HL-60 (cell line): ENCODE results near the gene TAF5.

Experiments used
- DNase-seq, 2 experiments: peaks; one replicate each; pipeline ENCODE4 v3.0.0-alpha.2; 2010 to 2020; ENCODE audit warnings: low read depth in 1 of 2, low spot score in 1 of 2
- H3K27ac ChIP-seq: fragments of 250-450 bp; sonication (Bioruptor Pico); replicated peaks from 2 replicates; pipeline ENCODE4 v1.5.1; 2020; ENCODE audit warnings: mild to moderate bottlenecking, moderate library complexity
- H3K27me3 ChIP-seq: fragments of 250-450 bp; sonication (Bioruptor Pico); 2 replicates; pipeline ENCODE4 v1.5.1; 2021; ENCODE audit warnings: mild to moderate bottlenecking, moderate library complexity; ENCODE audit not compliant: insufficient read depth, poor library complexity, severe bottlenecking
- H3K4me3 ChIP-seq: replicated peaks from 2 replicates; pipeline ENCODE4 v1.5.1; 2011; ENCODE audit warnings: mild to moderate bottlenecking, control low read depth, low read length; ENCODE audit not compliant: insufficient read depth
- CTCF ChIP-seq: IDR thresholded peaks from one replicate; pipeline ENCODE4 v1.5.1; 2011; ENCODE audit warnings: low read length, control low read depth, inconsistent platforms; ENCODE audit not compliant: insufficient read depth
- GABPA ChIP-seq: IDR thresholded peaks from 2 replicates; pipeline ENCODE4 v1.6.1; 2012; ENCODE audit warnings: low read depth
- POLR2AphosphoS5 ChIP-seq: IDR thresholded peaks from 2 replicates; pipeline ENCODE4 v1.6.1; 2012; ENCODE audit warnings: low read depth
- SPI1 ChIP-seq: IDR thresholded peaks from 2 replicates; pipeline ENCODE4 v1.6.1; 2012; ENCODE audit warnings: low read depth, mild to moderate bottlenecking, borderline replicate concordance
- TF ChIP-seq, protein P1 (sequence below): IDR thresholded peaks from 2 replicates; pipeline ENCODE4 v1.6.1; 2012; ENCODE audit warnings: low read depth; ENCODE audit not compliant: insufficient replicate concordance

Gene TAF5

GRCh38 chr10:103334567-103334966 is 33.2 kb upstream of the TAF5 start:
- Histone ChIP-seq H3K27me3 (no peaks in the 10 kb centered on the region), H3K27ac (no peak overlapping the region), H3K4me3 (no peak overlapping the region)
- no peak for DNase-seq
- no peak for TF ChIP-seq CTCF
- TF ChIP-seq SPI1, result no peak
- no peak for TF ChIP-seq POLR2AphosphoS5

DNA sequence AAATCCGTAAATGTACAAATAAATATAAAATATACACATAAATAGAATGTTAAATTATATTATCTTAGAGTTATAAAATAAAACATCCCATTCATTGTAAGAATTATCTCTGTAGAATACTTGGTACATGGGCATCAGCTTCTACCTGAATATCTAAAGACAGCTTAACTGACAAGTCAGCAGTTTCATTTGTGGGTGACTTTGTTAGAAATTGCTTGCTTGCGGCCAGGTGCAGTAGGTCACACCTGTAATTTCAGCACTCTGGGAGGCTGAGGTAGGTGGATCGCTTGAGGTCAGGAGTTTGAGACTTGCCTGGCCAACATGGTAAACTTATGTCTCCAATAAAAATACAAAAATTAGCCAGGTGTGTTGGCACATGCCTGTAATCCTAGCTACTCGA is 31.4 kb upstream of the TAF5 start:
- no peak for TF ChIP-seq POLR2AphosphoS5
- no peak for TF ChIP-seq GABPA
- TF ChIP-seq, protein P1, sequence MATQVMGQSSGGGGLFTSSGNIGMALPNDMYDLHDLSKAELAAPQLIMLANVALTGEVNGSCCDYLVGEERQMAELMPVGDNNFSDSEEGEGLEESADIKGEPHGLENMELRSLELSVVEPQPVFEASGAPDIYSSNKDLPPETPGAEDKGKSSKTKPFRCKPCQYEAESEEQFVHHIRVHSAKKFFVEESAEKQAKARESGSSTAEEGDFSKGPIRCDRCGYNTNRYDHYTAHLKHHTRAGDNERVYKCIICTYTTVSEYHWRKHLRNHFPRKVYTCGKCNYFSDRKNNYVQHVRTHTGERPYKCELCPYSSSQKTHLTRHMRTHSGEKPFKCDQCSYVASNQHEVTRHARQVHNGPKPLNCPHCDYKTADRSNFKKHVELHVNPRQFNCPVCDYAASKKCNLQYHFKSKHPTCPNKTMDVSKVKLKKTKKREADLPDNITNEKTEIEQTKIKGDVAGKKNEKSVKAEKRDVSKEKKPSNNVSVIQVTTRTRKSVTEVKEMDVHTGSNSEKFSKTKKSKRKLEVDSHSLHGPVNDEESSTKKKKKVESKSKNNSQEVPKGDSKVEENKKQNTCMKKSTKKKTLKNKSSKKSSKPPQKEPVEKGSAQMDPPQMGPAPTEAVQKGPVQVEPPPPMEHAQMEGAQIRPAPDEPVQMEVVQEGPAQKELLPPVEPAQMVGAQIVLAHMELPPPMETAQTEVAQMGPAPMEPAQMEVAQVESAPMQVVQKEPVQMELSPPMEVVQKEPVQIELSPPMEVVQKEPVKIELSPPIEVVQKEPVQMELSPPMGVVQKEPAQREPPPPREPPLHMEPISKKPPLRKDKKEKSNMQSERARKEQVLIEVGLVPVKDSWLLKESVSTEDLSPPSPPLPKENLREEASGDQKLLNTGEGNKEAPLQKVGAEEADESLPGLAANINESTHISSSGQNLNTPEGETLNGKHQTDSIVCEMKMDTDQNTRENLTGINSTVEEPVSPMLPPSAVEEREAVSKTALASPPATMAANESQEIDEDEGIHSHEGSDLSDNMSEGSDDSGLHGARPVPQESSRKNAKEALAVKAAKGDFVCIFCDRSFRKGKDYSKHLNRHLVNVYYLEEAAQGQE, result no peak
- no peak for TF ChIP-seq CTCF
- no peak for TF ChIP-seq SPI1
- Histone ChIP-seq H3K4me3 (no peak overlapping the region), H3K27me3 (no peaks in the 10 kb centered on the region), H3K27ac (no peak overlapping the region)
- no peak for DNase-seq

DNA sequence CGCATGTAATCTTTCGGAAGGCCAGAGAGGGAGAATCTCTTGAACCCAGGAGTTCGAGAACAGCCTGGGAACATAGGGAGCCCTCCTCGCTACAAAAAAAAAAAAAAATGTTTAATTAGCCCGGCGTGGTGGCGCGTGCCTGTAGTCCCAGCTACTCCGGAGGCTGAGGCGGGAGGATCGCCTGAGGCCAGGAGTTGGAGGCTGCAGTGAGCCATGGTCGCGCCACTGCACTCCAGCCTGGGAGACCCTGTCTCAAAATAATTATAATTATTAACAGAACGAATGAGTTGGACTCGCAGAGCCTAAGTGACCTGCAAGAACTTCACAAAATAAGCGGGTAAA is 17.6 kb upstream of the TAF5 start:
- Histone ChIP-seq H3K27me3 (no peaks in the 10 kb centered on the region), H3K27ac (peak overlapping the region; percentile 85), H3K4me3 (peak overlapping the region; percentile 80)
- TF ChIP-seq POLR2AphosphoS5 (no peak), CTCF (no peak)
- DNase-seq, result no peak

GRCh38 chr10:103350517-103351260 is 17.1 kb upstream of the TAF5 start, which contains the start of gene PCGF6:
Gene PCGF6, minus strand, starts transcription at chr10:103351140. Its CDS starts 74 bp downstream, at chr10:103351066.
- peak within 1 kb of the TSS; percentile 85 for H3K27ac ChIP-seq
- TF ChIP-seq CTCF (no peak), POLR2AphosphoS5 (no peak; the same call in 1 of the 2 replicates), GABPA (no peak), SPI1 (no peak)
- TF ChIP-seq, protein P1, result no peak
- peak; percentile 62 to 75 for DNase-seq

More at GRCh38 chr10:103350517-103351260, 17.1 kb upstream of the TAF5 start, which contains the start of gene PCGF6:
- Histone ChIP-seq H3K4me3 (peak within 1 kb of the TSS; percentile 80), H3K27me3 (no peaks in the 10 kb centered on the region)
